ENCODE results near the gene ADCY5.

ADCY5 gene

DNA sequence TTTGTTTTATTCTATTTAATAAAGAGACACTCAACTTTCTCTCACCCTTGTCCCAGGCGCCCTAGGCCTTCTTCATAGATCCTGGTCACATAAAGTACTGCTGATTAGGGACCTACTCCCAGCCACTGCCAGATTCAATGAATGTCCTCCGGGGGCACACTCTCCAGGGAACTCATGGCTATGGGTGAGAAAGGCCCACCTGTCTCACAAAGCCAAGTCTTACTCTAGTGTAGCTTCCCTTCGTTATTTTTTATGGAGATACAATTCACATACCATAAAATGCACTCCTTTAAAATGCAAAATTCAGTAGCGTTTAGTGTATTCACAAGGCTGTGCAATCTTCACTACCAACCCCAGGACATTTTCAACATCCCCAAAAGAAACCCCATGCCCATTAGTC is 87.8 kb downstream of the ADCY5 start (continued):
- TF ChIP-seq ZNF280D (tag by site-specific recombination; IDR thresholded peaks at IDR 0.05) (no peak), ZNF585B (tag by site-specific recombination; IDR thresholded peaks at IDR 0.05) (no peak)

- Histone ChIP-seq H3K9me3 (ENCODE audit: control insufficient read depth, insufficient read depth, low read depth, low read length) (no peaks in the 10 kb centered on the region), H3K27ac (ENCODE audit: extremely low read depth, low read depth, low read length) (no peak overlapping the region), H3K4me3 (ENCODE audit: low read depth, low read length) (no peak overlapping the region), H3K36me3 (ENCODE audit: control insufficient read depth in 2 of 2, insufficient read depth in 1 of 2, low read length in 2 of 2) (no peaks in the 10 kb centered on the region), H3K4me1 (ENCODE audit: control insufficient read depth, insufficient read depth, low read length) (no peaks in the 10 kb centered on the region)
- TF ChIP-seq ZBTB10 (tag by site-specific recombination; IDR thresholded peaks at IDR 0.05) (no peak), ZNF561 (tag by site-specific recombination; IDR thresholded peaks at IDR 0.05; ENCODE audit: borderline replicate concordance) (no peak), ZNF558 (tag by site-specific recombination; IDR thresholded peaks at IDR 0.05) (no peak), WT1 (tag by site-specific recombination; IDR thresholded peaks at IDR 0.05) (no peak), HOXA7 (CRISPR knock-in tag; IDR thresholded peaks at IDR 0.05; ENCODE audit: borderline replicate concordance) (no peak), ZNF501 (tag by site-specific recombination; IDR thresholded peaks at IDR 0.05) (no peak), GLIS2 (tag by site-specific recombination; IDR thresholded peaks at IDR 0.05) (no peak)
- TF ChIP-seq, protein P1, sequence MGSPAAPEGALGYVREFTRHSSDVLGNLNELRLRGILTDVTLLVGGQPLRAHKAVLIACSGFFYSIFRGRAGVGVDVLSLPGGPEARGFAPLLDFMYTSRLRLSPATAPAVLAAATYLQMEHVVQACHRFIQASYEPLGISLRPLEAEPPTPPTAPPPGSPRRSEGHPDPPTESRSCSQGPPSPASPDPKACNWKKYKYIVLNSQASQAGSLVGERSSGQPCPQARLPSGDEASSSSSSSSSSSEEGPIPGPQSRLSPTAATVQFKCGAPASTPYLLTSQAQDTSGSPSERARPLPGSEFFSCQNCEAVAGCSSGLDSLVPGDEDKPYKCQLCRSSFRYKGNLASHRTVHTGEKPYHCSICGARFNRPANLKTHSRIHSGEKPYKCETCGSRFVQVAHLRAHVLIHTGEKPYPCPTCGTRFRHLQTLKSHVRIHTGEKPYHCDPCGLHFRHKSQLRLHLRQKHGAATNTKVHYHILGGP (tag by site-specific recombination; IDR thresholded peaks at IDR 0.05) = no peak
- POLR2A ChIA-PET = no interaction called here
- CTCF ChIA-PET = no interaction called here
These were observed 91.6 kb downstream of the ADCY5 start for GRCh38 chr3:123357275-123357674.

DNA sequence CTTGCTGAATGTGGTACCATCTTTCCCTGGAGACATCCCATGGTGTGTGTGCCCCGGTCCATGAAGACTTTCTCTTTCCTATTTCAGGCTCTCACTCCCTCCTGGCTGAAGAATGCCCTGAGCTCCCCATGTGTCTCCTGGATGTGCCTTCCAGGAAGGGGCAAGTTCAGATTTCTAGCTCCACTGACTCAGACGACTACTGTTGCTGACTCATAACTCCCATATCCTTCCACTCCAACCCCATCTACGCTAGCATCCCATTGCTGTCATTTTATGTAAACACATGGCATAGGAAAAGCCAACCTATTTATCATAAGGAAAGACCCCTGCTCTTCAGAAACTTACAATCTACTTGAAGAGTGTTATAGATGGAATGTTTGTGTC is 95.0 kb downstream of the ADCY5 start:
- ChIA-PET POLR2A (no interaction called here), CTCF (no interaction called here)
- no peak for TF ChIP-seq ZNF530 (tag by site-specific recombination; IDR thresholded peaks at IDR 0.05; ENCODE audit: low read depth)
- no peak for TF ChIP-seq KLF8 (tag by site-specific recombination; IDR thresholded peaks at IDR 0.05)
- TF ChIP-seq SP7 (tag by site-specific recombination; IDR thresholded peaks at IDR 0.05) = no peak
- no peak for TF ChIP-seq ZNF302 (tag by site-specific recombination; IDR thresholded peaks at IDR 0.05; ENCODE audit: low read depth)
- TF ChIP-seq GLI4 (tag by site-specific recombination; IDR thresholded peaks at IDR 0.05) = no peak
- TF ChIP-seq ZNF768 (tag by site-specific recombination; IDR thresholded peaks at IDR 0.05) = no peak
- no peak for TF ChIP-seq ZNF138 (tag by site-specific recombination; IDR thresholded peaks at IDR 0.05; ENCODE audit: borderline replicate concordance)
- TF ChIP-seq ZNF184 (tag by site-specific recombination; IDR thresholded peaks at IDR 0.05) = no peak
- no peak for TF ChIP-seq GLIS1 (tag by site-specific recombination; IDR thresholded peaks at IDR 0.05)
- TF ChIP-seq KLF17 (tag by site-specific recombination; IDR thresholded peaks at IDR 0.05) = no peak
- no peak for TF ChIP-seq ZNF658 (tag by site-specific recombination; IDR thresholded peaks at IDR 0.05)
- no peak for TF ChIP-seq ZNF692 (tag by site-specific recombination; IDR thresholded peaks at IDR 0.05)
- TF ChIP-seq ZNF37A (tag by site-specific recombination; IDR thresholded peaks at IDR 0.05) = no peak
- TF ChIP-seq ZNF341 (tag by site-specific recombination; IDR thresholded peaks at IDR 0.05; ENCODE audit: low read depth) = no peak
- no peak for TF ChIP-seq ZFP37 (tag by site-specific recombination; IDR thresholded peaks at IDR 0.05)
- no peaks in the 10 kb centered on the region for H3K36me3 ChIP-seq (ENCODE audit: control insufficient read depth in 2 of 2, insufficient read depth in 1 of 2, low read length in 2 of 2)
- no peaks in the 10 kb centered on the region for H3K4me1 ChIP-seq (ENCODE audit: control insufficient read depth, insufficient read depth, low read length)
- no peak overlapping the region for H3K4me3 ChIP-seq (ENCODE audit: low read depth, low read length)
- no peaks in the 10 kb centered on the region for H3K9me3 ChIP-seq (ENCODE audit: control insufficient read depth, insufficient read depth, low read depth, low read length)
- no peak overlapping the region for H3K27ac ChIP-seq (ENCODE audit: extremely low read depth, low read depth, low read length)
